ENCODE measurements around the gene KCNN3. TPM values are rescaled to one million over a fixed set of nuclear protein-coding genes. Genes with fewer than 3 reads are reported as not detected.
A peak's percentile ranks its signal among the peaks of the same experiment; 100 is the strongest.
"Not testable (repeated sequence)": the region's sequence is repeated elsewhere in the genome, so short reads cannot be mapped to it uniquely, and the experiment has no call there.

Gene KCNN3
- total RNA-seq, 2 donors from 2014 or later = 0.04 to 0.32 TPM

- ATAC-seq = no peak
- peaks cover 6% of the 10 kb centered on the region in 2 donors for H3K36me3 Mint-ChIP-seq
- no peaks in the 10 kb centered on the region for H3K9me3 Mint-ChIP-seq
- no peak overlapping the region for H3K27ac Mint-ChIP-seq
- no peak for DNase-seq (ENCODE audit: low spot score in 2 of 2)
Observed at GRCh38 chr1:154682254-154682653, 187.8 kb downstream of the KCNN3 start.

GRCh38 chr1:154677844-154678243 is 192.2 kb downstream of the KCNN3 start:
- H3K9me3 Mint-ChIP-seq; H3K36me3 Mint-ChIP-seq; ATAC-seq; H3K27ac Mint-ChIP-seq; DNase-seq (ENCODE audit: low spot score in 2 of 2): not testable (repeated sequence)

- ATAC-seq; H3K27ac Mint-ChIP-seq; H3K9me3 Mint-ChIP-seq; H3K36me3 Mint-ChIP-seq; DNase-seq (ENCODE audit: low spot score in 2 of 2): not testable (repeated sequence)
Observed at GRCh38 chr1:154676847-154677246, 193.2 kb downstream of the KCNN3 start.

GRCh38 chr1:154674456-154674855 is 195.6 kb downstream of the KCNN3 start:
- H3K36me3 Mint-ChIP-seq; ATAC-seq; H3K27ac Mint-ChIP-seq; DNase-seq (ENCODE audit: low spot score in 2 of 2); H3K9me3 Mint-ChIP-seq: not testable (repeated sequence)

- not testable (repeated sequence) for H3K9me3 Mint-ChIP-seq; H3K36me3 Mint-ChIP-seq; ATAC-seq; DNase-seq (ENCODE audit: low spot score in 2 of 2)
- peak overlapping the region in 1 of 2 donors; percentile 56 for H3K27ac Mint-ChIP-seq
Observed at GRCh38 chr1:154672245-154672644, 197.8 kb downstream of the KCNN3 start.

GRCh38 chr1:154671412-154671811 is 198.7 kb downstream of the KCNN3 start:
- DNase-seq (ENCODE audit: low spot score in 2 of 2); H3K9me3 Mint-ChIP-seq; ATAC-seq; H3K36me3 Mint-ChIP-seq: not testable (repeated sequence)
- peak overlapping the region; percentile 23 to 57 for H3K27ac Mint-ChIP-seq

GRCh38 chr1:154670310-154671270 is 199.5 kb downstream of the KCNN3 start:
- peak in 1 of 2 donors; percentile 11 for ATAC-seq
- not testable (repeated sequence) for H3K27ac Mint-ChIP-seq; H3K36me3 Mint-ChIP-seq; DNase-seq (ENCODE audit: low spot score in 2 of 2); H3K9me3 Mint-ChIP-seq

GRCh38 chr1:154669464-154670282 is 200.4 kb downstream of the KCNN3 start:
- no peak overlapping the region for H3K27ac Mint-ChIP-seq
- no peaks in the 10 kb centered on the region for H3K36me3 Mint-ChIP-seq
- peak; percentile 100 for ATAC-seq
- DNase-seq (ENCODE audit: low spot score in 2 of 2) = peak; percentile 68 to 76
- H3K9me3 Mint-ChIP-seq = no peaks in the 10 kb centered on the region

GRCh38 chr1:154666051-154666790 is 203.9 kb downstream of the KCNN3 start:
- H3K27ac Mint-ChIP-seq = no peak overlapping the region
- no peak for DNase-seq (ENCODE audit: low spot score in 2 of 2)
- ATAC-seq = no peak
- H3K9me3 Mint-ChIP-seq = no peaks in the 10 kb centered on the region
- no peaks in the 10 kb centered on the region for H3K36me3 Mint-ChIP-seq

GRCh38 chr1:154664331-154665002 is 205.6 kb downstream of the KCNN3 start:
- H3K36me3 Mint-ChIP-seq = no peaks in the 10 kb centered on the region
- ATAC-seq = no peak
- no peaks in the 10 kb centered on the region for H3K9me3 Mint-ChIP-seq

GRCh38 chr1:154663471-154664060 is 206.5 kb downstream of the KCNN3 start:
- ATAC-seq (no peak), DNase-seq (ENCODE audit: low spot score in 2 of 2) (no peak)
- Mint-ChIP-seq H3K9me3 (no peaks in the 10 kb centered on the region), H3K36me3 (no peaks in the 10 kb centered on the region), H3K27ac (no peak overlapping the region)

More at GRCh38 chr1:154664331-154665002, 205.6 kb downstream of the KCNN3 start:
- H3K27ac Mint-ChIP-seq = no peak overlapping the region
- DNase-seq (ENCODE audit: low spot score in 2 of 2) = no peak

- H3K36me3 Mint-ChIP-seq = no peaks in the 10 kb centered on the region
- no peak overlapping the region for H3K27ac Mint-ChIP-seq
- no peak for ATAC-seq
- H3K9me3 Mint-ChIP-seq = no peaks in the 10 kb centered on the region
- DNase-seq (ENCODE audit: low spot score in 2 of 2) = no peak
Observed at GRCh38 chr1:154661110-154661509, 209.0 kb downstream of the KCNN3 start.

- DNase-seq (ENCODE audit: low spot score in 2 of 2) = no peak
- H3K9me3 Mint-ChIP-seq = no peaks in the 10 kb centered on the region
- no peak for ATAC-seq
- H3K36me3 Mint-ChIP-seq = no peaks in the 10 kb centered on the region
- no peak overlapping the region for H3K27ac Mint-ChIP-seq
Observed at GRCh38 chr1:154659823-154660592, 210.1 kb downstream of the KCNN3 start.

- Mint-ChIP-seq H3K9me3 (no peaks in the 10 kb centered on the region), H3K36me3 (no peaks in the 10 kb centered on the region), H3K27ac (no peak overlapping the region)
- no peak for ATAC-seq
- DNase-seq (ENCODE audit: low spot score in 2 of 2) = no peak
Observed at GRCh38 chr1:154657556-154657955, 212.5 kb downstream of the KCNN3 start.

- Mint-ChIP-seq H3K36me3 (no peaks in the 10 kb centered on the region), H3K9me3 (no peaks in the 10 kb centered on the region), H3K27ac (no peak overlapping the region)
- no peak for ATAC-seq
- no peak for DNase-seq (ENCODE audit: low spot score in 2 of 2)
Observed at GRCh38 chr1:154652893-154653292, 217.2 kb downstream of the KCNN3 start.
